H9 (cell line): Measurements from ENCODE around the gene DISP3. TPM values are rescaled to one million over a fixed set of nuclear protein-coding genes. Genes with fewer than 3 reads are reported as not detected.
A peak's percentile ranks its signal among the peaks of the same experiment; 100 is the strongest.

Experiments
- DNase-seq: peaks from one replicate; pipeline ENCODE4 v3.0.0-alpha.2; 2017
- H2AFZ ChIP-seq: one replicate; pipeline ENCODE4 v1.6.1; 2013; ENCODE audit warnings: mild to moderate bottlenecking, low read length, control low read depth, moderate library complexity
- H2AK5ac ChIP-seq: 2 replicates; pipeline ENCODE4 v1.6.1; 2013; ENCODE audit warnings: low read length, control low read depth, mixed read lengths; ENCODE audit not compliant: insufficient read length
- H2BK120ac ChIP-seq: one replicate; pipeline ENCODE4 v1.6.1; 2013; ENCODE audit warnings: low read depth, mild to moderate bottlenecking, low read length, control low read depth, inconsistent platforms; ENCODE audit not compliant: poor library complexity, severe bottlenecking
- H2BK12ac ChIP-seq: 2 replicates; pipeline ENCODE4 v1.6.1; 2013; ENCODE audit warnings: low read length, control low read depth, mixed read lengths, low read depth; ENCODE audit not compliant: insufficient read length
- H2BK15ac ChIP-seq: 2 replicates; pipeline ENCODE4 v1.6.1; 2013; ENCODE audit warnings: low read depth, low read length, control low read depth
- H2BK20ac ChIP-seq: one replicate; pipeline ENCODE4 v1.6.1; 2013; ENCODE audit warnings: low read depth, mild to moderate bottlenecking, low read length, control low read depth, inconsistent platforms; ENCODE audit not compliant: poor library complexity, severe bottlenecking
- H2BK5ac ChIP-seq: 2 replicates; pipeline ENCODE4 v1.6.1; 2013; ENCODE audit warnings: low read length, control low read depth, mixed read lengths; ENCODE audit not compliant: insufficient read length
- H3K14ac ChIP-seq: 2 replicates; pipeline ENCODE4 v1.6.1; 2013; ENCODE audit warnings: low read length, control low read depth; ENCODE audit not compliant: insufficient read depth
- H3K18ac ChIP-seq: 2 replicates; pipeline ENCODE4 v1.6.1; 2013; ENCODE audit warnings: low read depth, mild to moderate bottlenecking, mixed read lengths, low read length, control low read depth; ENCODE audit not compliant: insufficient read length
- H3K23ac ChIP-seq: 2 replicates; pipeline ENCODE4 v1.6.1; 2013; ENCODE audit warnings: low read length, control low read depth, mixed read lengths, low read depth; ENCODE audit not compliant: insufficient read length
- H3K23me2 ChIP-seq: 2 replicates; pipeline ENCODE4 v1.6.1; 2013; ENCODE audit warnings: low read depth, mild to moderate bottlenecking, mixed read lengths, low read length, control low read depth; ENCODE audit not compliant: insufficient read length, poor library complexity, severe bottlenecking
- H3K27ac ChIP-seq: 2 replicates; pipeline ENCODE4 v1.5.1; 2013; ENCODE audit warnings: low read length, control low read depth, mixed read lengths, low read depth; ENCODE audit not compliant: insufficient read length
- H3K27me3 ChIP-seq: 2 replicates; pipeline ENCODE4 v1.6.1; 2013; ENCODE audit warnings: low read length, control low read depth, inconsistent platforms; ENCODE audit not compliant: insufficient read depth
- H3K4ac ChIP-seq: 2 replicates; pipeline ENCODE4 v1.6.1; 2013; ENCODE audit warnings: low read depth, mild to moderate bottlenecking, control low read depth, inconsistent platforms, low read length, moderate library complexity
- H3K4me1 ChIP-seq: 2 replicates; pipeline ENCODE4 v1.6.1; 2013; ENCODE audit warnings: low read length, control low read depth, inconsistent platforms; ENCODE audit not compliant: insufficient read depth
- H3K4me2 ChIP-seq: 2 replicates; pipeline ENCODE4 v1.6.1; 2013; ENCODE audit warnings: low read length, control low read depth, mixed read lengths; ENCODE audit not compliant: insufficient read length, insufficient read depth
- H3K56ac ChIP-seq: 2 replicates; pipeline ENCODE4 v1.6.1; 2013; ENCODE audit warnings: low read depth, mild to moderate bottlenecking, mixed read lengths, low read length, control low read depth; ENCODE audit not compliant: insufficient read length
- H3K79me1 ChIP-seq: 2 replicates; pipeline ENCODE4 v1.6.1; 2013; ENCODE audit warnings: low read depth, mild to moderate bottlenecking, moderate library complexity, low read length, control low read depth, inconsistent platforms; ENCODE audit not compliant: insufficient read depth, poor library complexity, severe bottlenecking
- H3K79me2 ChIP-seq: 2 replicates; pipeline ENCODE4 v1.6.1; 2013; ENCODE audit warnings: low read length, control low read depth, inconsistent platforms; ENCODE audit not compliant: insufficient read depth
- H3K9ac ChIP-seq: 2 replicates; pipeline ENCODE4 v1.6.1; 2013; ENCODE audit warnings: low read length, control low read depth, mixed read lengths; ENCODE audit not compliant: insufficient read length; ENCODE audit errors: extremely low read depth
- H3K9me3 ChIP-seq: one replicate; pipeline ENCODE4 v1.6.1; 2013; ENCODE audit warnings: low read depth, low read length, inconsistent platforms; ENCODE audit not compliant: control insufficient read depth
- H3T11ph ChIP-seq: one replicate; pipeline ENCODE4 v1.6.1; 2013; ENCODE audit warnings: mild to moderate bottlenecking, low read length, control low read depth, inconsistent platforms
- H4K20me1 ChIP-seq: one replicate; pipeline ENCODE4 v1.6.1; 2013; ENCODE audit not compliant: control insufficient read depth, insufficient read length, insufficient read depth
- H4K5ac ChIP-seq: 2 replicates; pipeline ENCODE4 v1.6.1; 2013; ENCODE audit warnings: low read depth, mild to moderate bottlenecking, mixed read lengths, low read length, control low read depth; ENCODE audit not compliant: insufficient read length
- H4K8ac ChIP-seq: replicated peaks from 2 replicates; pipeline ENCODE4 v1.6.1; 2013; ENCODE audit warnings: low read length, control low read depth, mixed read lengths, low read depth; ENCODE audit not compliant: insufficient read length
- H4K91ac ChIP-seq: 2 replicates; pipeline ENCODE4 v1.6.1; 2013; ENCODE audit warnings: low read depth, mild to moderate bottlenecking, moderate library complexity, mixed read lengths, low read length, control low read depth; ENCODE audit not compliant: insufficient read length
- H3K27ac Mint-ChIP-seq, 3 experiments: 2 replicates in 2 of 3; 3 replicates in 1 of 3; pipeline ENCODE4 v1.8.0; 2020 to 2021; ENCODE audit warnings: mixed read lengths in 3 of 3, mild to moderate bottlenecking in 1 of 3, moderate library complexity in 1 of 3
- H3K27me3 Mint-ChIP-seq: 2 replicates; pipeline ENCODE4 v1.8.0; 2021; ENCODE audit warnings: low read depth, mild to moderate bottlenecking, moderate library complexity, mixed read lengths
- H3K36me3 Mint-ChIP-seq, 3 experiments: 2 replicates in 2 of 3; 3 replicates in 1 of 3; pipeline ENCODE4 v1.8.0; 2020 to 2021; ENCODE audit warnings: low read depth in 3 of 3, mixed read lengths in 3 of 3; ENCODE audit not compliant: insufficient read depth in 1 of 3
- H3K4me1 Mint-ChIP-seq, 2 experiments: 2 replicates each; pipeline ENCODE4 v1.8.0; 2020; ENCODE audit warnings: mixed read lengths in 2 of 2
- H3K4me3 Mint-ChIP-seq, 2 experiments: 2 replicates in 1 of 2; 3 replicates in 1 of 2; pipeline ENCODE4 v1.8.0; 2020 to 2021; ENCODE audit warnings: mild to moderate bottlenecking in 2 of 2, mixed read lengths in 2 of 2, moderate library complexity in 1 of 2
- H3K9me3 Mint-ChIP-seq, 2 experiments: 2 replicates in 1 of 2; 3 replicates in 1 of 2; pipeline ENCODE4 v1.8.0; 2020; ENCODE audit warnings: mild to moderate bottlenecking in 2 of 2, mixed read lengths in 2 of 2, moderate library complexity in 1 of 2
- WGBS: extraction: QIAGEN DNeasy Blood & Tissue Kit; methylation state at CpG from one replicate; pipeline ENCODE4 v1.1.7; 2013; ENCODE audit warnings: missing lambda C conversion rate, low lambda C conversion rate, mixed read lengths; ENCODE audit not compliant: insufficient read length; ENCODE audit errors: extremely low coverage; 5-methylcytosine and 5-hydroxymethylcytosine counted together
- total RNA-seq: library from RNA; stranded (reverse); gene quantifications from 2 replicates; pipeline ENCODE4 v1.2.1, GENCODE V29; 2021
- TF ChIP-seq, protein P1 (sequence below): fragments of 200-600 bp; sonication (generic); conservative IDR thresholded peaks from 3 replicates; pipeline ENCODE4 v1.8.0; 2021; ENCODE audit warnings: antibody characterized with exemption, mild to moderate bottlenecking

Gene DISP3
- total RNA-seq, 1 experiment from 2014 or later, result 3.5 TPM

DNA sequence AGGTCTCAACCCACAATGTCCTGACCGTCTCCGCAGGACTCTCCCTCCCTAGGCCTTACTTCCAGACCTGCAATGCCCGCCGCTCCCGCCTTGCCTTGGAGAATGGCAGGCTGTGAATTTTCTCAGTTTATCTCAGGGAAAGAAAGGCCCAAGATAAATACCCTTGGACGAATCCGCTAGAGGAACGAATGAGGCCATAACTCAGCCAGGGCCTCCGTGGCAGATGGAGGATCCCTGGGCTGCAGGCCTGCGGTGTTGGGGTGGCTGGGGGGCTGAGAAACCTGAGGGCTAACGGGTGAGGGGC is 29.9 kb upstream of the DISP3 start:
- Histone ChIP-seq H2BK20ac (no peak overlapping the region), H3K27me3 (no peaks in the 10 kb centered on the region), H3K4me2 (no peak overlapping the region), H3K9me3 (no peaks in the 10 kb centered on the region), H2AFZ (no peak overlapping the region), H4K8ac (no peak overlapping the region), H4K5ac (no peak overlapping the region), H2BK12ac (no peak overlapping the region), H4K91ac (no peak overlapping the region), H3K27ac (no peak overlapping the region), H3K23ac (no peak overlapping the region), H2AK5ac (no peak overlapping the region), H3K79me2 (no peaks in the 10 kb centered on the region), H3K56ac (no peak overlapping the region), H3K23me2 (no peaks in the 10 kb centered on the region), H3K9ac (no peak overlapping the region), H2BK120ac (no peak overlapping the region), H2BK15ac (no peak overlapping the region), H3T11ph (no peak overlapping the region), H3K4ac (no peak overlapping the region), H2BK5ac (no peak overlapping the region), H4K20me1 (peaks cover 3% of the 10 kb centered on the region), H3K4me1 (no peaks in the 10 kb centered on the region), H3K18ac (no peak overlapping the region), H3K14ac (no peak overlapping the region), H3K79me1 (no peaks in the 10 kb centered on the region)
- Mint-ChIP-seq H3K27ac (peak overlapping the region in 1 of 3 experiments; percentile 59; a peak in 1 of 7 replicates), H3K4me3 (no peak overlapping the region), H3K9me3 (no peaks in the 10 kb centered on the region), H3K4me1 (peaks cover 0 to 5% of the 10 kb centered on the region in 2 experiments; a peak in 1 of 4 replicates), H3K27me3 (peaks cover 9% of the 10 kb centered on the region), H3K36me3 (no peaks in the 10 kb centered on the region)
- WGBS, result no CpG with 5 or more reads among the region's 11 CpGs
- DNase-seq, result no peak
- TF ChIP-seq, protein P1, sequence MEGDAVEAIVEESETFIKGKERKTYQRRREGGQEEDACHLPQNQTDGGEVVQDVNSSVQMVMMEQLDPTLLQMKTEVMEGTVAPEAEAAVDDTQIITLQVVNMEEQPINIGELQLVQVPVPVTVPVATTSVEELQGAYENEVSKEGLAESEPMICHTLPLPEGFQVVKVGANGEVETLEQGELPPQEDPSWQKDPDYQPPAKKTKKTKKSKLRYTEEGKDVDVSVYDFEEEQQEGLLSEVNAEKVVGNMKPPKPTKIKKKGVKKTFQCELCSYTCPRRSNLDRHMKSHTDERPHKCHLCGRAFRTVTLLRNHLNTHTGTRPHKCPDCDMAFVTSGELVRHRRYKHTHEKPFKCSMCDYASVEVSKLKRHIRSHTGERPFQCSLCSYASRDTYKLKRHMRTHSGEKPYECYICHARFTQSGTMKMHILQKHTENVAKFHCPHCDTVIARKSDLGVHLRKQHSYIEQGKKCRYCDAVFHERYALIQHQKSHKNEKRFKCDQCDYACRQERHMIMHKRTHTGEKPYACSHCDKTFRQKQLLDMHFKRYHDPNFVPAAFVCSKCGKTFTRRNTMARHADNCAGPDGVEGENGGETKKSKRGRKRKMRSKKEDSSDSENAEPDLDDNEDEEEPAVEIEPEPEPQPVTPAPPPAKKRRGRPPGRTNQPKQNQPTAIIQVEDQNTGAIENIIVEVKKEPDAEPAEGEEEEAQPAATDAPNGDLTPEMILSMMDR, result no peak
